Stimulated activated CD4-positive, alpha-beta T cell treated with anti-CD3 and anti-CD28 coated beads, Interleukin-4, amount 100 ng/mL, for 4 hours (primary cell): ENCODE data around the gene RNF144B.

Source experiments
- DNase-seq, 2 experiments: peaks; one replicate each; pipeline ENCODE4 v3.0.0-alpha.2; 2020

The RNF144B gene

GRCh38 chr6:18491308-18492045, 104.3 kb downstream of the RNF144B start:
- DNase-seq, result no peak

GRCh38 chr6:18492972-18493371, 105.8 kb downstream of the RNF144B start:
- no peak for DNase-seq

DNA sequence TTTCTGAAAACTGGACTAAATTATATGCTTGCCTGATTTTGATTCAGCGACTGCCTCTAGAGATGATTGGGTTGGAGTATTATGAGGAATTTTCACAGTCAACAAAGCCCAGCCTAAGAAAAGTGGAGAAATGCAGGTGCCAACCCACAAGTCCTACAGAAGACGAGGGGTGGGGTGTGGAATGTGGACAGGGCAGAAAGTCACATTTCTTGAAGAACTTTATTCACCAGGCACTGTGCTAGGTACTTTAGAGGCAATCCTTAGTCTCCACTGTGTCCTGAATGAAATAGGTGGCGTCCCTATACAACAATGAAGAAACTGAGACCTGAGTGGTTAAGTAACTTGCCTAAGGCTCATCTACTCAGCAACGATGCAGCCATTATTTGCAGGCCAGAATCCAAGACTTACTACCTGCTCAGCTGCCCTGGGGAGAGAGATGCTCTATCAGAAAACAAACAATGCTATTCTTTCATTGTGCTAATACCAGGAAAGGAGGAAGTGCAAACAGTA, 106.3 kb downstream of the RNF144B start:
- no peak for DNase-seq

DNA sequence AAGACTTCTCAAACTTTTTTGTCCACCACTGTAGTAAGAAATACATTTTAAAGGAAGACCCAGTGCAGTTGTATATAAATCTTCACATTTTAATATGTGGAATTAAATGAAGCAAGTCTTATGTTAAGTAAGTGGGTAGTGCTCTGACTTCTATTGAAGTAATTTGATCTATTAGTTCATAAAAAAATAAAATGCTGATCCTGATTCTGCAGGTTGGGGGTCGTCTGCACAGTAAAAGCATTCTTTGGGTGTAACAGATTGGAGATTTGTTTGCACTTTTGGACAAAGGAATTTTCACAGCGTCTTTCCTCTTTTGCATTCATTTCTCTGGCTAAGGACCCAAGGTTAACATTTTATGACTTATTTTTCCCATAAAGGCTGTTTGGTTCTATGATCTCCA, 106.8 kb downstream of the RNF144B start:
- no peak for DNase-seq

GRCh38 chr6:18495236-18495635, 108.1 kb downstream of the RNF144B start:
- DNase-seq, result no peak

GRCh38 chr6:18496462-18496861, 109.3 kb downstream of the RNF144B start:
- no peak for DNase-seq

DNA sequence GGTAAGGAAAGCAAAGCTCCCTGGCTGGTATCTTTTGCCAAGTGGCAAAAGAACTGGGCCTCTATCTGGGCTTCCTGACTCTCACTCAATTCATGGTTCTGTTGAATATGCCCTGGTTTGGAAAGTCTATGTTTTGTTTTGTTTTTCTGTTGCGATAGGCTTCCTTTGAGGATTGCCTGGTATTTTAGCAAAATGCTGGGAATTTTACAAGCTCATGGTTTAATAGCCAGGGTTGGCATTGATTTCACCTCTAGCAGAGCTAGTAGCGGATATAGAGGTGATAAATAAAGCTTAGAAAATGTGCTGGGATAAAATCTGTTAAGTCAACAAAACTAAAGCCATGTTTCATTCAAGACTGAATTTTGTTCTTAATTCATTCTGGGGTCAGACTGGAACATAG, 109.9 kb downstream of the RNF144B start:
- no peak for DNase-seq

- DNase-seq, result no peak
Measured at GRCh38 chr6:18498408-18498807, 111.3 kb downstream of the RNF144B start.

DNA sequence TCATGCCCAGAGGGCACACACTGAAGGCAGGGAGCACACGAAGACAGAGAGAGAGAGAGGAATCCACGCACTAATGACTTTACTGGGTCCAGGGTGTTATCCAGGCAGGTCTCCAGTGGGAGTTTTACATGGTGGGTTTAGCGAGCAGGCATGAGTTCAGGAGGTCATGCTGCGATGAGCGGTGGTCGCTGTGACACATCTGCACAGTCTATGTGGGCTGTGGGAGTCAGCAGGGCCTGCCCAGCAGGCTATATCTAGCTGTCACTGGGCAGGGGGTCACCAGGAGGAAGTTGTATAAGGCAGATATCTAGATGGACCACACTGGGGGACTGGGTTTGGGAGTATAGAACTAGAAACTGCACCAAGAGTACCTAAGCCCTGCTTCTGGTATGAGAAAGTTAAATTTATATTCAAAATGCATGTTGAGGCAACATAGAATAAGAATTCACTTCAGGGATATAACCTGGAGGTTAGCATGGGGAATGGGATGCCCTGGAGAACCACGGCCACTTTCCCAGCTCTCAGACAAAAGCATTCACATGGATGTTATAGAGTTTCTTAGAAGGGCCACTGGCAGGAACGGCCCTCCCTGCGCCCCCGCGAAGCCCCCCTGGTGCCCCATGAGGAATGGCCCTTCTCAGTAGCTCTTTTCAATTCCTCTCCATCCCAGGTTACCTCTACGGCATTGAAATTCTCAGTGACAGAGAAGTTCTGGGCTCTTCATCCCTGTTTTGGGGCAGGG, 113.9 kb downstream of the RNF144B start:
- no peak for DNase-seq

DNA sequence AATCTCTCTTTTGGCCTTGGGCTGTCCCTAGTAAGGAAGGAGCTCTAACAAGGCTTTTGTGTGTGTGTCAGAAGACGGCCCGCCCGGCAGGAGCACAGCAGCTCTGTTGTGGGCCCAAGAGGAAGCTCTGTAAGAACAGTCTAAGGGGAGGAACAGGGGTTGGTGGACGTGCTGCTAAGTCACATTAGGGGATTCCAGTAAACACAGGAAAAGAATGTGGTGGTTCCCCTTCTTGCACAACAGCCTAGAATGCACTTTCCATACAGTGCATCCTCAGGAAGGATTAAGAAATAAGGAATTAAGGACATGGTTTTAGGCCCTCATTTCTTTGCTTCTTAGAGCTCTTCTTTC, 114.5 kb downstream of the RNF144B start:
- no peak for DNase-seq

DNA sequence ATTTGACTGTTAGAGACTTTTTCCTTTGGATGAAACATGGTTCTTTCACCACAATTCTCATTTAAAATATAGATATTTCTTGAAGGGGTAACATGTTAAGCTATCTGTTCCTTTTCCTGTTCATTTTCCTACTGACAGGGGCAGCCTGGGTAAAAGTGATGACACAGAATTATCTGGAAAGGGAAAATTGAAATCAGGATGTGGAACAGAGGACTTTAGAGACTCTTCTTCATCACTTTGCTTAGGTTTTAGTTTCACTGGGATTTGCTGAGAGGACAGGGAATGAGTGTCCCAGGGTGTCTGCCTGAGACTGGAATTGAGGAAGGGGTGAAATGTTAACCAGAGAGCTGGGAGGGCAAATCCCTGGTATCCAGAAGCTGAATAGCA, 116.0 kb downstream of the RNF144B start:
- DNase-seq, result no peak

GRCh38 chr6:18503593-18504231, 116.6 kb downstream of the RNF144B start:
- peak in 1 of 2 experiments; percentile 4 for DNase-seq

DNA sequence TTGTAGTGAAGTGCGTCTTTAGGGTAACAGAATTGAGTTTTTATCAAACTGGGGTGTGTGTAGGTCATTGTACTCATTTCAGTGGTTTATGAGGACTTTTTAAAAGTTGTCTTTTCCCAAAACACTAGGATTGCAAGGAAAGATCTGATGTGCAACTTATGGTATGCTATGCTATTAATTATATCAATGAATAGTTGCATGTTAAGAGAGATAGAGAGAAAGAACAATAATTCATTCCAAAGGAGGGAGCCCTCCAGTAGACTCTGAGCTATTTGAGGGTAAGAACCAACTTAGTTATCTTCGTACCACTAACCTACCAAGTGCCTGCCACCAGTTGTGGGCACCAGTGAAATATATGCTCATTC, 117.1 kb downstream of the RNF144B start:
- DNase-seq, result no peak

GRCh38 chr6:18506382-18507017, 119.3 kb downstream of the RNF144B start:
- DNase-seq, result no peak

DNA sequence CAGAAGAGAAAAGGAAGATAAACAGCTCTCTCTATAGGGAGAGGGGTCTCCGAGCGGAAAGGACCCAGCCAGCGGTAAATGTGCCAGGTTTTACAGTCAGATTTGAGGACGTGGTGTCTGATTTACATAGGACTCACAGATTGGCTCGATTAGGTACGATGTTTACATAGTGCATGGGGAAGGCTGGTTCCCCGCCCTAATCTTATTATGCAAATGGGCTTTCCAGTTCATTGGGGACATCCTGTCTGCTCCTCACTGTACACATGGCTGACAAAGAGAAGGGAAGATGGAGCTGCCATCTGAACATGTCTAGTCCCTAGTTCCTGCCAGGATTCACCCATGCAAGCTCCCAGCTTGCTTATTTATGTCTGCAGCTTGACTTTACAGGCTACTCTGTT, 119.9 kb downstream of the RNF144B start:
- no peak for DNase-seq

- DNase-seq, result no peak
Measured at GRCh38 chr6:18507561-18507960, 120.4 kb downstream of the RNF144B start.

DNA sequence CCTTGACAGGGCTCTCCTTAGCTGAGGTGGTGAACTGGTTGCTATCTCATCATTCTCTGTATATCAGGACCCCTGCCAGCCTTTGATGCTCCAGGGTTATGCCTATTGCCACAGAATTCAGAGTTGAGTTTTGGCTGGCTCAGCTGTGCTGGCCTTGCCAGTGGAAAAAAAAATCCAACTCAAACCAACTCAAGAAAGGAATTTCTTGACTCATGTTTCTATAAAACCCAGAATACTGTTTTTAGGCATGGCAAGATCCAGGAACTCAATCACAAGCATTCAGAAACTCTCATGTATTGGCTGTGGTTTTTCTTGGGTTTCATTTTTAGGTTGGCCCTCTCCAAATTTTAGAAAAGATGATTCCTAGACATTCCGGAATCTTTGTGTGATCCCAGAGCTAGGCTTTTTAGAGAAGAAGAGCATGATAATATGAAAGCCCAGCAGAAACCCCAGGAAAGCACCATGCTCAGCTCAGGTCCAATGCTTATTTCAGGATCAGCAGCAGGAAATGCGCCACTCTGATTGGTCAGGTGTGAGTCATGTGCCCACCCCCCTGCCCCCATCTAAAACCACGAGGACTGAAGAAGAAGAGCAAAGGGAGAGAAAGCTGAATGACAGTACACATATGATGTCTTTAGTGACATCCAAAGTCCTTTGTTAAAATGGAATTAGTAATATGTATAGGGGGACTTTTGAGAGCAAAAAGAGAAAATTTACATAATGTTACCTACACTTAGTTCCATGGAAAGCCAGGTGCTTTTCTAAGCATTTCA, 122.9 kb downstream of the RNF144B start:
- DNase-seq, result no peak

- no peak for DNase-seq
Measured at GRCh38 chr6:18510644-18511033, 123.5 kb downstream of the RNF144B start.

- DNase-seq, result no peak
Measured at GRCh38 chr6:18511211-18511610, 124.1 kb downstream of the RNF144B start.

- no peak for DNase-seq
Measured at GRCh38 chr6:18513253-18513798, 126.2 kb downstream of the RNF144B start.

DNA sequence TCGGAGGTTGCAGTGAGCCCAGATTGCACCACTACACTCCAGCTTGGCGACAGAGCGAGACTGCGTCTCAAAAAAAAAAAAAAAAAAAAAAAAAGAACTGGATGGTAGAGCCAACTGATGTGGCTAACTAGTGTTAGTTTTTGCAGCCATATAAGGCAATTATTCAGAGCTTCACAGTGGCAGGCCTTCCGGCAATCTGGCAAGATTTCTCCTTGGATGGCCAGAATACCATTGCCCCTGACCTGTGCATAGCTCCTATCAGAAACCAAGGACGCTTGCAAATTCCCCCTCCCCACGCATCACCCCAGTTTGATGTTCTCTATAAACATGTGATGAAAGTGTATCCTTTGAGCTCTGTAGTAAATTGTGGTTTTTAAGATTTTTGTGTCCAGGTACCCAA, 127.0 kb downstream of the RNF144B start:
- no peak for DNase-seq

- DNase-seq, result no peak
Measured at GRCh38 chr6:18515767-18516166, 128.6 kb downstream of the RNF144B start.
